CD14-positive monocyte (primary cell): ENCODE data around the gene KPNA3. TPM values are rescaled to one million over a fixed set of nuclear protein-coding genes. Genes with fewer than 3 reads are reported as not detected.

Experiments used
- DNase-seq, 3 donors: peaks; one replicate each; pipeline ENCODE4 v3.0.0-alpha.2; 2011 to 2022
- H2AFZ ChIP-seq: 2 replicates; pipeline ENCODE4 v1.6.0; 2012; ENCODE audit warnings: mild to moderate bottlenecking, low read depth, low read length, inconsistent platforms; ENCODE audit not compliant: insufficient read depth, poor library complexity, severe bottlenecking
- H3K27ac ChIP-seq, 2 donors: 1 replicate in 1 of 2; 2 replicates in 1 of 2; pipeline ENCODE4 v1.5.1; 2012 to 2013; ENCODE audit warnings: low read length in 2 of 2, control low read depth in 1 of 2, inconsistent platforms in 1 of 2, low read depth in 1 of 2, mild to moderate bottlenecking in 1 of 2
- H3K27me3 ChIP-seq, 2 donors: one replicate each; pipeline versions ENCODE4 v1.6.0 to v1.6.1; 2011 to 2013; ENCODE audit warnings: low read length in 2 of 2; ENCODE audit not compliant: control insufficient read depth in 2 of 2, insufficient read depth in 2 of 2
- H3K36me3 ChIP-seq, 2 donors: replicated peaks in 1 of 2; 1 replicate in 1 of 2; 2 replicates in 1 of 2; pipeline versions ENCODE4 v1.5.1 to v1.6.1; 2012 to 2013; ENCODE audit warnings: low read length in 2 of 2, control low read depth in 1 of 2, inconsistent platforms in 1 of 2, mild to moderate bottlenecking in 1 of 2; ENCODE audit not compliant: insufficient read depth in 2 of 2, control insufficient read depth in 1 of 2
- H3K4me1 ChIP-seq, 2 donors: 1 replicate in 1 of 2; 2 replicates in 1 of 2; pipeline versions ENCODE4 v1.5.1 to v1.6.1; 2012 to 2013; ENCODE audit warnings: low read length in 2 of 2, control low read depth in 1 of 2, inconsistent platforms in 1 of 2, mild to moderate bottlenecking in 1 of 2, moderate library complexity in 1 of 2; ENCODE audit not compliant: insufficient read depth in 2 of 2, control insufficient read depth in 1 of 2
- H3K4me2 ChIP-seq: replicated peaks from 2 replicates; pipeline ENCODE3; 2012; ENCODE audit warnings: low read length, moderate library complexity, mild to moderate bottlenecking; ENCODE audit not compliant: poor library complexity, severe bottlenecking; ENCODE audit errors: extremely low read depth
- H3K4me3 ChIP-seq, 3 experiments: fragments of 200-600 bp in 1 of 3; sonication (generic) in 1 of 3; replicated peaks in 1 of 3; 1 replicate in 2 of 3; 2 replicates in 1 of 3; pipeline ENCODE4 v1.5.1; 2011 to 2013; ENCODE audit warnings: low read length in 3 of 3, mild to moderate bottlenecking in 3 of 3, control low read depth in 2 of 3, low read depth in 2 of 3, inconsistent platforms in 1 of 3, moderate library complexity in 1 of 3
- H3K79me2 ChIP-seq: 2 replicates; pipeline ENCODE4 v1.6.0; 2012; ENCODE audit warnings: mild to moderate bottlenecking, control low read depth, inconsistent platforms, low read length, moderate library complexity; ENCODE audit not compliant: insufficient read depth
- H3K9ac ChIP-seq: 2 replicates; pipeline ENCODE4 v1.6.0; 2017; ENCODE audit warnings: low read length, mild to moderate bottlenecking; ENCODE audit not compliant: insufficient read depth, poor library complexity, severe bottlenecking
- H3K9me3 ChIP-seq, 2 donors: replicated peaks in 1 of 2; 1 replicate in 1 of 2; 2 replicates in 1 of 2; pipeline versions ENCODE4 v1.5.1 to v1.6.1; 2012 to 2013; ENCODE audit warnings: low read length in 2 of 2, control low read depth in 1 of 2; ENCODE audit not compliant: control insufficient read depth in 1 of 2, insufficient read depth in 1 of 2
- H4K20me1 ChIP-seq: 2 replicates; pipeline ENCODE4 v1.6.0; 2012; ENCODE audit warnings: mild to moderate bottlenecking, low read length, control low read depth, moderate library complexity; ENCODE audit not compliant: insufficient read depth
- H3K27ac Mint-ChIP-seq, 7 donors: one replicate each; pipeline ENCODE4 v1.8.0; 2020; ENCODE audit warnings: mild to moderate bottlenecking in 7 of 7, mixed read lengths in 7 of 7, moderate library complexity in 6 of 7, inconsistent platforms in 2 of 7
- H3K27me3 Mint-ChIP-seq, 3 donors: one replicate each; pipeline ENCODE4 v1.8.0; 2021 to 2022; ENCODE audit warnings: low read depth in 3 of 3, mild to moderate bottlenecking in 3 of 3, mixed read lengths in 3 of 3, moderate library complexity in 3 of 3, inconsistent platforms in 1 of 3
- H3K36me3 Mint-ChIP-seq, 2 donors: one replicate each; pipeline ENCODE4 v1.8.0; 2020; ENCODE audit warnings: mixed read lengths in 2 of 2, inconsistent platforms in 1 of 2, mild to moderate bottlenecking in 1 of 2
- H3K4me1 Mint-ChIP-seq: one replicate; pipeline ENCODE4 v1.8.0; 2020; ENCODE audit warnings: mild to moderate bottlenecking, mixed read lengths
- H3K4me3 Mint-ChIP-seq, 2 donors: one replicate each; pipeline ENCODE4 v1.8.0; 2020; ENCODE audit warnings: mild to moderate bottlenecking in 2 of 2, mixed read lengths in 2 of 2, moderate library complexity in 1 of 2
- H3K9me3 Mint-ChIP-seq, 7 donors: one replicate each; pipeline ENCODE4 v1.8.0; 2020 to 2022; ENCODE audit warnings: mixed read lengths in 7 of 7, mild to moderate bottlenecking in 6 of 7, moderate library complexity in 6 of 7, inconsistent platforms in 2 of 7
- WGBS: methylation state at CpG from one replicate; pipeline ENCODE4 v1.1.5; 2013; ENCODE audit warnings: missing lambda C conversion rate; ENCODE audit not compliant: insufficient coverage; 5-methylcytosine and 5-hydroxymethylcytosine counted together
- intact Hi-C, 2 donors: fragments of 100-400 bp; cut with micrococcal nuclease; formaldehyde crosslinking; loops; one replicate each; pipeline versions ENCODE4 v1.15.0 to v1.15.1; 2023
- polyA plus RNA-seq, 3 donors: library from polyadenylated mRNA; depleted of rRNA in 1 of 3; unstranded in 2 of 3; stranded (reverse) in 1 of 3; fragments of 300-500 nt in 2 of 3; fragments of >200 nt in 1 of 3; fragmentation: Illumina TruSeq in 2 of 3; gene quantifications; 1 replicate in 2 of 3; 2 replicates in 1 of 3; pipeline ENCODE4 v1.2.3, GENCODE V29; 2012 to 2021
- TF ChIP-seq, protein P1 (sequence below): fragments of 200-600 bp; IDR thresholded peaks from one replicate; pipeline ENCODE4 v1.8.0; 2022; ENCODE audit warnings: antibody characterized with exemption, mild to moderate bottlenecking

KPNA3 gene
- polyA plus RNA-seq, 3 donors = 11.5 to 15.3 (median 12.8) TPM

DNA sequence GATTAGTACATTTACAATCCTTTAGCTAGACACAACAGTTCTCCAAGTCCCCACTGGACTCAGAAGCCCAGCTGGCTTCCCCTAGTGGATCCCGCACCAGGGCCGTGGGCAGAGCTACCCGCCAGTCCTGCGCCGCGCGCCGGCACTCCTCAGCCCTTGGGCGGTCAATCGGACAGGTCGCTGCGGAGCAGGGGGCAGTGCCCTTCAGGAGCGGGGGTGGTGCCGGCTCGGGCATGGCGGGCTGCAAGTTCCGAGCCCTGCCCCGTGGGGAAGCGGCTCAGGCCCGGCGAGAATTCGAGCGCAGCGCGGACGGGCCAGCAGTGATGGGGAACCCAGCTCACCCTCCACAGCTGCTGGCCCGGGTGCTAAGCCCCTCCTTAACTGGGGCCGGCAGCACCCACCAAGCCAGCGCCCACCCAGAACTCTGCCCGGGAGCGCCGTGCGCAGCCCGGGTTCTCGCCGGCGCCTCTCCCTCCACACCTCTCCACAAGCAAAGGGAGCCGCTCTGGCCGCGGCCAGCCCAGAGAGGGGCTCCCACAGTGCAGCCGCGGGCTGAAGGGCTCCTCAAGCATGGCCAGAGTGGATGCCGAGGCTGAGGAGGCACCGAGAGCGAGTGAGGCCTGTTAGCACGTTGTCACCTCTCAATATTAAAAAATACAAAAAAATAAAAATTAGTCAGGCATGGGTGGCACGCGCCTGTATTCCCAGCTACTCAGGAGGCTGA is 114.1 kb downstream of the KPNA3 start:
- Mint-ChIP-seq H3K27ac (no peak overlapping the region), H3K4me1 (no peaks in the 10 kb centered on the region), H3K4me3 (no peak overlapping the region), H3K9me3 (peaks cover 0 to 3% (median 0%) of the 10 kb centered on the region in 7 donors), H3K27me3 (no peaks in the 10 kb centered on the region), H3K36me3 (peaks cover 2 to 12% of the 10 kb centered on the region in 2 donors)
- 94% methylated on average over 42 of the region's 48 CpGs for WGBS
- Histone ChIP-seq H3K27me3 (no peaks in the 10 kb centered on the region), H3K79me2 (no peaks in the 10 kb centered on the region), H3K27ac (no peak overlapping the region), H3K4me3 (no peak overlapping the region), H3K4me2 (no peak overlapping the region), H2AFZ (no peak overlapping the region), H3K36me3 (no peaks in the 10 kb centered on the region), H3K9me3 (no peaks in the 10 kb centered on the region), H3K4me1 (no peaks in the 10 kb centered on the region), H4K20me1 (no peaks in the 10 kb centered on the region), H3K9ac (no peak overlapping the region)
- TF ChIP-seq, protein P1, sequence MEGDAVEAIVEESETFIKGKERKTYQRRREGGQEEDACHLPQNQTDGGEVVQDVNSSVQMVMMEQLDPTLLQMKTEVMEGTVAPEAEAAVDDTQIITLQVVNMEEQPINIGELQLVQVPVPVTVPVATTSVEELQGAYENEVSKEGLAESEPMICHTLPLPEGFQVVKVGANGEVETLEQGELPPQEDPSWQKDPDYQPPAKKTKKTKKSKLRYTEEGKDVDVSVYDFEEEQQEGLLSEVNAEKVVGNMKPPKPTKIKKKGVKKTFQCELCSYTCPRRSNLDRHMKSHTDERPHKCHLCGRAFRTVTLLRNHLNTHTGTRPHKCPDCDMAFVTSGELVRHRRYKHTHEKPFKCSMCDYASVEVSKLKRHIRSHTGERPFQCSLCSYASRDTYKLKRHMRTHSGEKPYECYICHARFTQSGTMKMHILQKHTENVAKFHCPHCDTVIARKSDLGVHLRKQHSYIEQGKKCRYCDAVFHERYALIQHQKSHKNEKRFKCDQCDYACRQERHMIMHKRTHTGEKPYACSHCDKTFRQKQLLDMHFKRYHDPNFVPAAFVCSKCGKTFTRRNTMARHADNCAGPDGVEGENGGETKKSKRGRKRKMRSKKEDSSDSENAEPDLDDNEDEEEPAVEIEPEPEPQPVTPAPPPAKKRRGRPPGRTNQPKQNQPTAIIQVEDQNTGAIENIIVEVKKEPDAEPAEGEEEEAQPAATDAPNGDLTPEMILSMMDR = no peak
- DNase-seq = no peak
- intact Hi-C loops = loop anchor here in 1 of 2 donors (10.0 kb wide), 1 partner anchor 1386 kb away; no protein-coding TSS in a partner anchor

- no peaks in the 10 kb centered on the region for H3K4me1 ChIP-seq
- WGBS = 83% methylated on average over 2 of the region's 6 CpGs
- no peak overlapping the region for H3K27ac ChIP-seq
- H3K9ac ChIP-seq = no peak overlapping the region
- H3K79me2 ChIP-seq = no peaks in the 10 kb centered on the region
- H3K36me3 ChIP-seq = no peaks in the 10 kb centered on the region
- no peak for DNase-seq
- H3K9me3 ChIP-seq = no peaks in the 10 kb centered on the region
- H3K27ac Mint-ChIP-seq = peak overlapping the region in 1 of 7 donors; percentile 66
- H2AFZ ChIP-seq = no peak overlapping the region
- no peak overlapping the region for H3K4me3 Mint-ChIP-seq
- no peak overlapping the region for H3K4me2 ChIP-seq
- H3K4me1 Mint-ChIP-seq = no peaks in the 10 kb centered on the region
- no peaks in the 10 kb centered on the region for H4K20me1 ChIP-seq
- H3K4me3 ChIP-seq = no peak overlapping the region
- no peaks in the 10 kb centered on the region for H3K27me3 Mint-ChIP-seq
- H3K36me3 Mint-ChIP-seq = peaks cover 2 to 15% of the 10 kb centered on the region in 2 donors
- peaks cover 0 to 3% (median 0%) of the 10 kb centered on the region in 7 donors for H3K9me3 Mint-ChIP-seq
- TF ChIP-seq, protein P1 = no peak
- no peaks in the 10 kb centered on the region for H3K27me3 ChIP-seq
- intact Hi-C loops = loop anchor here in 1 of 2 donors (10.0 kb wide), 1 partner anchor 1388 kb away; no protein-coding TSS in a partner anchor
Observed at GRCh38 chr13:49676581-49677298, 115.7 kb downstream of the KPNA3 start.
